Measurements from ENCODE around the gene PROZ. TPM values are rescaled to one million over a fixed set of nuclear protein-coding genes. Genes with fewer than 3 reads are reported as not detected.

The PROZ gene
- total RNA-seq (2014; rRNA removed; shearing (Covaris generic)) (not detected in 2 replicates), polyA plus RNA-seq (2016; fragmentation: Nextera tagmentation; extraction: Ambion mirVana) (not detected in 2 replicates)

- no peaks in the 10 kb centered on the region for H3K4me1 ChIP-seq (ENCODE audit: insufficient read depth)
- no peaks in the 10 kb centered on the region for H3K9me3 ChIP-seq (ENCODE audit: low read depth)
- H3K27me3 ChIP-seq (replicated peaks; ENCODE audit: insufficient read depth): no peaks in the 10 kb centered on the region; the same call in none of the 2 replicates
- H3K36me3 ChIP-seq (ENCODE audit: low read depth): no peaks in the 10 kb centered on the region
- H3K27ac ChIP-seq: no peak within 1 kb of the TSS
- in situ Hi-C loops (cut with MboI): no loop called here
- H3F3A ChIP-seq (ENCODE audit: insufficient read depth): peaks cover 8% of the 10 kb centered on the region; the same call in 1 of the 2 replicates
- H3K79me2 ChIP-seq (ENCODE audit: insufficient read depth): no peaks in the 10 kb centered on the region
- H3K9ac ChIP-seq: no peak within 1 kb of the TSS
- WGBS, 2 experiments (ENCODE audit: low coverage in 1 of 2, low lambda C conversion rate in 2 of 2, missing lambda C conversion rate in 2 of 2): 43 to 45% methylated on average over 16 of the region's 16 CpGs
- no peaks in the 10 kb centered on the region for H3K9me2 ChIP-seq (ENCODE audit: insufficient read depth)
- no peaks in the 10 kb centered on the region for H4K20me1 ChIP-seq (ENCODE audit: insufficient read depth)
- H3K4me3 ChIP-seq: no peak within 1 kb of the TSS
- no peak for TF ChIP-seq EZH2 (IDR thresholded peaks at IDR 0.05; ENCODE audit: insufficient read depth, poor library complexity, severe bottlenecking)
- TF ChIP-seq EZH2phosphoT487 (IDR thresholded peaks at IDR 0.05; ENCODE audit: insufficient read depth, low read depth): no peak
- no peak within 1 kb of the TSS for H2AFZ ChIP-seq
- H3K4me2 ChIP-seq (ENCODE audit: unreplicated experiment): no peak within 1 kb of the TSS
- DNase-seq: no peak
These were observed at the start of gene PROZ for GRCh38 chr13:113157929-113158747. Gene PROZ (plus strand): TSS chr13:113158648. CDS start chr13:113158661, 13 bp downstream.

- Histone ChIP-seq H3K27me3 (replicated peaks; ENCODE audit: insufficient read depth) (peaks cover 9% of the 10 kb centered on the region; the same call in 1 of the 2 replicates), H3K27ac (no peak overlapping the region), H3K9ac (no peak overlapping the region), H3K79me2 (ENCODE audit: insufficient read depth) (no peaks in the 10 kb centered on the region), H3K4me1 (ENCODE audit: insufficient read depth) (no peaks in the 10 kb centered on the region), H3K9me3 (ENCODE audit: low read depth) (no peaks in the 10 kb centered on the region), H4K20me1 (ENCODE audit: insufficient read depth) (no peaks in the 10 kb centered on the region), H3K4me3 (no peak overlapping the region), H3K9me2 (ENCODE audit: insufficient read depth) (no peaks in the 10 kb centered on the region), H2AFZ (no peak overlapping the region), H3K4me2 (ENCODE audit: unreplicated experiment) (no peak overlapping the region), H3F3A (ENCODE audit: insufficient read depth) (no peaks in the 10 kb centered on the region), H3K36me3 (ENCODE audit: low read depth) (no peaks in the 10 kb centered on the region)
- 60 to 68% methylated on average over 25 to 73 of the region's 73 CpGs for WGBS, 2 experiments (ENCODE audit: low coverage in 1 of 2, low lambda C conversion rate in 2 of 2, missing lambda C conversion rate in 2 of 2)
- in situ Hi-C loops (cut with MboI): no loop called here
- no peak for TF ChIP-seq EZH2phosphoT487 (IDR thresholded peaks at IDR 0.05; ENCODE audit: insufficient read depth, low read depth)
- no peak for DNase-seq
These were observed 49.0 kb upstream of the PROZ start for GRCh38 chr13:113109151-113110047.

- 7 to 8% methylated on average over 71 to 82 of the region's 99 CpGs for WGBS, 2 experiments (ENCODE audit: low coverage in 1 of 2, low lambda C conversion rate in 2 of 2, missing lambda C conversion rate in 2 of 2)
- H3K4me3 ChIP-seq: peak overlapping the region; percentile 40; the same call in 1 of the 2 replicates
These were observed 48.2 kb upstream of the PROZ start for GRCh38 chr13:113110048-113110851.

More at GRCh38 chr13:113110048-113110851, 48.2 kb upstream of the PROZ start:
- Histone ChIP-seq H3K9me3 (ENCODE audit: low read depth) (no peaks in the 10 kb centered on the region), H3K27me3 (replicated peaks; ENCODE audit: insufficient read depth) (peaks cover 9% of the 10 kb centered on the region; the same call in 1 of the 2 replicates), H3K9me2 (ENCODE audit: insufficient read depth) (no peaks in the 10 kb centered on the region), H3K27ac (no peak overlapping the region), H4K20me1 (ENCODE audit: insufficient read depth) (no peaks in the 10 kb centered on the region), H3K9ac (no peak overlapping the region), H3K4me2 (ENCODE audit: unreplicated experiment) (no peak overlapping the region), H3K4me1 (ENCODE audit: insufficient read depth) (no peaks in the 10 kb centered on the region), H3K36me3 (ENCODE audit: low read depth) (no peaks in the 10 kb centered on the region), H2AFZ (no peak overlapping the region), H3K79me2 (ENCODE audit: insufficient read depth) (no peaks in the 10 kb centered on the region), H3F3A (ENCODE audit: insufficient read depth) (no peaks in the 10 kb centered on the region)
- peak; percentile 37 for DNase-seq
- TF ChIP-seq EZH2 (IDR thresholded peaks at IDR 0.05; ENCODE audit: insufficient read depth, poor library complexity, severe bottlenecking): no peak
- no peak for TF ChIP-seq EZH2phosphoT487 (IDR thresholded peaks at IDR 0.05; ENCODE audit: insufficient read depth, low read depth)
- in situ Hi-C loops (cut with MboI): no loop called here
